ENCODE data around the gene ADAMTS13.

ADAMTS13 gene

DNA sequence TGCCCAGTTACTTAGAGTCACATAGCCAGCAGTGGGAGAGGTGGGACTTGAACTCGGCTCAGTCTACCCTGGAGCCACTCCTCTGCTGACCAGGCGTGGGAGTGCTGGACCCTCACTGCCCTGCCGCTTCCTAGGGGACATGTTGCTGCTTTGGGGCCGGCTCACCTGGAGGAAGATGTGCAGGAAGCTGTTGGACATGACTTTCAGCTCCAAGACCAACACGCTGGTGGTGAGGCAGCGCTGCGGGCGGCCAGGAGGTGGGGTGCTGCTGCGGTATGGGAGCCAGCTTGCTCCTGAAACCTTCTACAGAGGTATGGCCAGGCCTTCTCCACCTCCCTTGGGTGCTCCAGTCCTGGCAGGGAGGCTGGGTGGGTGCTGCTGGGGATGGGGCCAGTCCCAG, 34.2 kb downstream of the ADAMTS13 start:
- no peak for DNase-seq

- no peak for DNase-seq
These were observed 35.1 kb downstream of the ADAMTS13 start for GRCh38 chr9:133457233-133457632.

DNA sequence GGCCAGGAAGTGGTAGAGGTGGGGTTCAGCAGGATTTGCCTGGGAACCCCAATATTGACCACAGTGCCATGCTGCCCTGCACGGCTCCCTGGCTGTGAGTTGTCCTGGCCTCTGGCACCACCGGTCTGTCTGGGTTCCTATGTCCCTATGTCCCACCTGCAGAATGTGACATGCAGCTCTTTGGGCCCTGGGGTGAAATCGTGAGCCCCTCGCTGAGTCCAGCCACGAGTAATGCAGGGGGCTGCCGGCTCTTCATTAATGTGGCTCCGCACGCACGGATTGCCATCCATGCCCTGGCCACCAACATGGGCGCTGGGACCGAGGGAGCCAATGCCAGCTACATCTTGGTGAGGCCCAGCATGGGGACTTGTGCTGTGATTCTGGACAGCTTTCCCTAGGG, 35.6 kb downstream of the ADAMTS13 start:
- no peak for DNase-seq

GRCh38 chr9:133458643-133459312, 36.6 kb downstream of the ADAMTS13 start:
- DNase-seq: no peak

- peak; percentile 95 for DNase-seq
These were observed 37.6 kb downstream of the ADAMTS13 start, which contains the start of gene CACFD1 for GRCh38 chr9:133459476-133460404. Gene CACFD1, plus strand, starts transcription at chr9:133459978. Its CDS starts 89 bp downstream, at chr9:133460067.

- DNase-seq: peak; percentile 60
These were observed 38.4 kb downstream of the ADAMTS13 start for GRCh38 chr9:133460405-133461175.

- DNase-seq: no peak
These were observed 39.8 kb downstream of the ADAMTS13 start for GRCh38 chr9:133461975-133462374.

GRCh38 chr9:133463234-133463863, 41.2 kb downstream of the ADAMTS13 start:
- DNase-seq: no peak

DNA sequence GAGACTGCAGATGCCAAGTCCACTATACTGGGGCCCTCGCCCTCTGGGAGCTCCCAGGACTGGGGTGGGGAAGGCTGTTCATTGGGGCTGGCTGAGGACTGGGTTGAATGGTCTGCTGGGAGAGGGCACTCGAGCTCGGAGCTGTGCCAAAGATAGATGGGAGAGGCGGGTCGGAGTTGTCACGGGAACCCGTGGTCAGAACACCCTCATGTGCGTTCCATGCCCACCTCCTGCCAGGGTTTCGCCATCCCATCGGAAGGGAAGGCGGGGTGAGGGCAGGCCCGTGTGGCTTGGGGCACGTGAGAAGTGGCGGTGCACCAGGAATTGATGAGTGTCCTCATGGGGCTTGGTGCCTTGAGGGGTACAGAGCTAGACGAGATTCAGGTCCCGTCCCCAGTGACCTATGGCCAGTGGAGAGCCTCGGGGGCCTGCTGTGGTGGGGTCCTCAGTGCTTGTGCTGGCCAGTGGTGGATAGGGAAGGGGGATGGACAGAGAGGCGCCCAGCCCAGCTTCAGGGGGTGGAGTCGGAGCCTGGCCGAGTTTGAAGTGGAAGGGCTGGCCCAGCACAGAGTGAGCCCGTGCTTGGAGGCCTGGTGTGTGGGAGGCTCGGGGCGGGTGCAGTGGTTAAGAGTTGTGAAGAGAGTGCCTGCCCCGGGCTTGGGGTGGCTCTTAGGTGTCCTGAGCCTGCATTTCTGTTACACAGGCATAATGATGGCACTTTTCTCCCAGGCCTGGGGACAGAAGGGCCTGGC, 41.9 kb downstream of the ADAMTS13 start:
- DNase-seq: no peak

- DNase-seq: no peak
These were observed 42.5 kb downstream of the ADAMTS13 start for GRCh38 chr9:133464638-133465037.

DNA sequence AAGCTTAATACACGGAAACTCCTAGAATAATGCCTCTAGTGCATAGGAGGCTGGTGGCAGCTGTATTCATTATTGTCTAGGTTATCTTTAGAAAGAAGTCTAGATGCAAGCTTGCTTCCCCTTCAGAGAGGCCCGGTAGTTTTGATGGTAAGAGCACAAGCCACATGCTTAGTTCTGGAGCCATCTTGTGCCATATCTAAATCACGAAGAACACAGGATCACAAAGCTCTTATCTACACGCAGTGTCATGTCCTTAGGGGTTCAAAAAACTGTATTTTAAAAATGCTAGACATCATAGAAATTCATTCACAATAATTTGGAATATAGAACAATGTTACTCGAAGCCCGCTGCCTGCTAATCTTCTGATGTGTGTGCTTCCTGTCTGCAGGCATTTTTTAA, 43.8 kb downstream of the ADAMTS13 start:
- DNase-seq: no peak

DNA sequence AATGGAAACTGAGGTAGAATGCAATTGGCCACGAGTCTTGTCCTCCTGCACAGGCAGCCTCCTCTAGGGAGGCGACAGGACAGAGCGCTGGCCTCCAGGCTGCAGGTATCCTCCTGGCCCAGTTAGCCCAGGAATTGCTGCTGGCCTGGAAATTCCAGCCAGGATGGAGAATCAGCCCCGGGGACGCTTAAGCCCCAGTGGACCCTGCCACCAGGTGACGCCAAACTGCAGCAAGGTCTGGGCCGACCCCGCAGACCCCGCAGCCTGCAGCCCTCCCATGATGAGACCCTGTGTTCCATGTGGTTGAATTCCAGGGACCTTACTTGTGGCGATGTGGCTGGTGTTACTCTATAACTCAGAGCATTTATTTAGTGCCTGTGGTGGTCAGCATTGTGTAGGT, 44.9 kb downstream of the ADAMTS13 start:
- no peak for DNase-seq

DNA sequence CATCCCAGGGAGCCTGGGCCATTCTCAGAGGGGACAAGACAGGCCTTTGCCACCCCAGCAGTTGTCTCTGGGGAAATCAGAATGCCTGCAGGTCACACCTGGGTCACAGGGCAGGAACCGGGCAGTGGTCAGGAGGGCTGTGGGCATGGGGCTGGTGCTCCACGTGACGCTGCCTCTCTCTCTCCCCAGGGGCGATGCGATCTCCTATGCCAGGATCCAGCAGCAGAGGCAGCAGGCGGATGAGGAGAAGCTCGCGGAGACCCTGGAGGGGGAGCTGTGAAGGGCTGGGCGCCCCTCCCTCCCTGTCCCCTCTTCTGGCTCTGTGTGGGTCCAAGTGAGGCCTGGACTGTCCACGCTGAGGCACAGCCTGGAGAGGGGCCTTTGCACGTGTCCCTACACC, 46.2 kb downstream of the ADAMTS13 start:
- no peak for DNase-seq

DNA sequence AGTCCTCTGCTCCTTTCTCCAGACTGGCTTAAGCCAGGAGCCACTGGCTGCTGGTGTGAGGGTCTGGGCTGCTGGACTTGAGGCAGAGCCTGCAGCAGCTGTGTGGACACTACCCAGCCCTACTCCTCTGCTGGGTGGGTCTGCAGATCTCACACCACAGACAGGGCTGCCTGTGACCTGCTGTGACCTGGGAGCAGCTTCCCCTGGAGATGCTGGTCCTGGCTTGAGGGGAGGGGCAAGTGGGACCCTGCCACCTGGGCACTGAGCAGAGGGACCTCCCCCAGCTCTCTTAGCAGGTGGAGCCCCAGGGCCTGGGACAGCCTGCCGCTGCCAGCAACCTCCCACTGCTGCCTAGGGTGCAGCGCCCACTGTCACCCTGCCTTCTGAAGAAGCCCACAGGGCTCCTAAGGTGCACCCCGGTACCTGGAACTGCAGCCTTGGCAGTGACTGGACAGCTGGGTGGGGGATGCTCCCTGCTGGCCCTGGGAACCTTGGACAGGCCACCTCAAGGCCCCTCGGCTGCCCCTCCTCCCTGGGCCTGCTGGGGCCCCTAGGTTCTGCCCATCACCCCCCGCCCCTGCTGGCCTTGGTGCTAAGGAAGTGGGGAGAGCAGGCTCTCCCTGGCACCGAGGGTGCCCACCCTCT, 46.7 kb downstream of the ADAMTS13 start:
- DNase-seq: no peak

GRCh38 chr9:133470427-133470924, 48.3 kb downstream of the ADAMTS13 start:
- DNase-seq: no peak

DNA sequence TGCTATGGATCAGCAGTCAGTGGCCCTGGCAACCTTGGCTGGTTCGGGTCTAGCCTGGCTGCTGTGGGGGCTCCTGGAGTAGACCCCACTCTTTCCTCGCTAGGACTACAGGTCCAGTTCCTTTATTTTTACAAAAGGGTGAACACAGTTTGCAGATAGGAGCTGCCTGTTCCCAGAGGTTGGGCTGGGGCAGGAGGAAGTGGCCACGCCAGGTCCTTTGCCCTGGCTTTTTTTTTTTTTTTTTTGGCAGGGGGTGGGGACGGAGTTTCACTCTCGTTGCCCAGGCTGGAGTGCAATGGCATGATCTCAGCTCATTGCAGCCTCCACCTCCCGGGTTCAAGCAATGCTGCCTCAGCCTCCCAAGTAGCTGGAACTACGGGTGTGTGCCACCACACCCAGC, 48.8 kb downstream of the ADAMTS13 start:
- no peak for DNase-seq

- no peak for DNase-seq
These were observed 49.5 kb downstream of the ADAMTS13 start for GRCh38 chr9:133471551-133472276.

- DNase-seq: no peak
These were observed 50.1 kb downstream of the ADAMTS13 start for GRCh38 chr9:133472277-133472645.

- no peak for DNase-seq
These were observed 50.7 kb downstream of the ADAMTS13 start for GRCh38 chr9:133472753-133473378.

- DNase-seq: no peak
These were observed 51.6 kb downstream of the ADAMTS13 start for GRCh38 chr9:133473743-133474142.

Measured in NCI-H1092 treated with DMSO at 0.1 percent for 48 hours (cell line).